G401 (cell line): ENCODE measurements around the gene MEGF11. TPM values are rescaled to one million over a fixed set of nuclear protein-coding genes. Genes with fewer than 3 reads are reported as not detected.

Experiments used
- DNase-seq: peaks from one replicate; pipeline ENCODE4 v3.0.0-alpha.2; 2015; ENCODE audit warnings: low spot score
- in situ Hi-C: cut with HindIII; loops from 2 replicates; pipeline ENCODE4 v1.10.0; 2016; ENCODE audit warnings: low sequenced_read_pairs, mixed read lengths
- total RNA-seq: library from RNA; depleted of rRNA; stranded (reverse); fragments of >200 nt; shearing (Covaris generic); gene quantifications from 2 replicates; pipeline ENCODE4 v1.2.3, GENCODE V29; 2014

MEGF11 gene
- total RNA-seq, 1 experiment from 2014 or later = 1.9 TPM

GRCh38 chr15:65912235-65912634 lies 341.3 kb downstream of the MEGF11 start:
- in situ Hi-C loops = no loop called here
- no peak for DNase-seq

- in situ Hi-C loops = no loop called here
- DNase-seq = no peak
Measured at GRCh38 chr15:65910341-65910740, 343.2 kb downstream of the MEGF11 start.

- no peak for DNase-seq
- in situ Hi-C loops = no loop called here
Measured at GRCh38 chr15:65909831-65910230, 343.7 kb downstream of the MEGF11 start.

GRCh38 chr15:65908876-65909275 lies 344.7 kb downstream of the MEGF11 start:
- DNase-seq = no peak
- in situ Hi-C loops = no loop called here

- DNase-seq = no peak
- in situ Hi-C loops = no loop called here
Measured at GRCh38 chr15:65907661-65908060, 345.9 kb downstream of the MEGF11 start.

- DNase-seq = peak; percentile 28
- in situ Hi-C loops = no loop called here
Measured at GRCh38 chr15:65906396-65906795, 347.2 kb downstream of the MEGF11 start.

GRCh38 chr15:65904301-65904700 lies 349.2 kb downstream of the MEGF11 start:
- DNase-seq = no peak
- in situ Hi-C loops = no loop called here

GRCh38 chr15:65903296-65904073 lies 350.1 kb downstream of the MEGF11 start:
- DNase-seq = no peak
- in situ Hi-C loops = no loop called here

- no peak for DNase-seq
- in situ Hi-C loops = no loop called here
Measured at GRCh38 chr15:65902373-65902772, 351.2 kb downstream of the MEGF11 start.

- no peak for DNase-seq
- in situ Hi-C loops = no loop called here
Measured at GRCh38 chr15:65901836-65902235, 351.7 kb downstream of the MEGF11 start.

GRCh38 chr15:65901336-65901735 lies 352.2 kb downstream of the MEGF11 start:
- no peak for DNase-seq

GRCh38 chr15:65900488-65900887 lies 353.1 kb downstream of the MEGF11 start:
- no peak for DNase-seq
- in situ Hi-C loops = no loop called here

More at GRCh38 chr15:65901336-65901735, 352.2 kb downstream of the MEGF11 start:
- in situ Hi-C loops = no loop called here

- DNase-seq = no peak
- in situ Hi-C loops = no loop called here
Measured at GRCh38 chr15:65896236-65896635, 357.3 kb downstream of the MEGF11 start.

GRCh38 chr15:65893060-65893459 lies 360.5 kb downstream of the MEGF11 start:
- in situ Hi-C loops = no loop called here
- DNase-seq = no peak

GRCh38 chr15:65888981-65889380 lies 364.6 kb downstream of the MEGF11 start:
- DNase-seq = no peak

GRCh38 chr15:65887565-65887964 lies 366.0 kb downstream of the MEGF11 start:
- in situ Hi-C loops = no loop called here

More at GRCh38 chr15:65888981-65889380, 364.6 kb downstream of the MEGF11 start:
- in situ Hi-C loops = no loop called here

GRCh38 chr15:65885668-65886218 lies 367.8 kb downstream of the MEGF11 start:
- in situ Hi-C loops = no loop called here
- no peak for DNase-seq

More at GRCh38 chr15:65887565-65887964, 366.0 kb downstream of the MEGF11 start:
- DNase-seq = no peak

GRCh38 chr15:65884511-65884910 lies 369.0 kb downstream of the MEGF11 start:
- in situ Hi-C loops = no loop called here
- no peak for DNase-seq

GRCh38 chr15:65883571-65883970 lies 370.0 kb downstream of the MEGF11 start:
- no peak for DNase-seq
- in situ Hi-C loops = no loop called here

GRCh38 chr15:65881766-65882434 lies 371.6 kb downstream of the MEGF11 start:
- in situ Hi-C loops = no loop called here
- DNase-seq = no peak
